Measurements from ENCODE around the gene NIBAN1. TPM values are rescaled to one million over a fixed set of nuclear protein-coding genes. Genes with fewer than 3 reads are reported as not detected.

The NIBAN1 gene
- polyA plus RNA-seq, 3 donors = 10.2 to 24.6 (median 12.4) TPM

DNA sequence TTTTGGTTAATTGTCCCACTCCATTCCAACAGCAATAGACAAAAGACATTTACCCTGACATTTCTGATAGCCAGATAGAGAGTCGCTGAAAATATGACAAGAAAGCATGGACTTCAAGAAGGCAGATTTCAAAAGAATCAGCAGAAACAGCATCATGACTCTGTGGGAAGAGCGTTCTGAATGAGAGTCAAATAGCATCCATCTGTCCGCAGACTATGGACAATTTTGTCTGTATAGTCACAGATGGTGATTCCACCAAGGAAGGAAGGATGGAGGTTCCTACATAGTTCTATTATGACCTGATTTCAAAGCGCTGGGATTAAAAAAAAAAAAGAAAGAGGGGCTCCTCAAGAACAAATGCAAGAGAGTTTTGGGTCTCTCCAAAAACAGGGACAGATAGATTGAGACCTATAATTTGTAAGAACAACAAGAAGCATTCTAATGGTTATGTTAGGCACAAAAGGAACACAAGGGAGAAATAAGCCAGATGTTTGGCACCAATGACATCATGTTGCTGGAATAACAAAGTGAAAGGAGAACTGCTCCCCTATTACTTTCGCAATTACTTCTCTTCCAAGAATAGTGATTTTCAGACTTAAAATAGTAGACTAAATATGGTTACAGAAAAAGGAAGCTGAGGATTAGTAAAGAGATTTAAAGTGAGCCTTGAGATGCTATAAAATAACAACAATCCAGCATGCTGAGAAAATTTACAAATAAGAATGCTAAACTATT lies 28.5 kb downstream of the NIBAN1 start:
- peak overlapping the region in 1 of 3 experiments; percentile 26 for H3K4me3 ChIP-seq (replicated peaks in 1 of 3; ENCODE audit: low read depth in 2 of 3, low read length in 3 of 3)
- H3K27me3 ChIP-seq (ENCODE audit: control insufficient read depth in 2 of 2, insufficient read depth in 2 of 2, low read length in 2 of 2) = no peaks in the 10 kb centered on the region
- intact Hi-C loops (cut with micrococcal nuclease) = no loop called here
- H3K27me3 Mint-ChIP-seq (ENCODE audit: low read depth in 3 of 3) = peaks cover 0 to 2% (median 0%) of the 10 kb centered on the region in 3 donors
- H3K4me1 ChIP-seq (ENCODE audit: control insufficient read depth in 1 of 2, insufficient read depth in 2 of 2, low read length in 2 of 2) = peaks cover 38 to 49% of the 10 kb centered on the region in 2 donors
- H3K27ac Mint-ChIP-seq = peak overlapping the region; percentile 65 to 88 (median 75)
- no peaks in the 10 kb centered on the region for H3K9me3 ChIP-seq (replicated peaks in 1 of 2; ENCODE audit: control insufficient read depth in 1 of 2, insufficient read depth in 1 of 2, low read length in 2 of 2)
- H3K79me2 ChIP-seq (ENCODE audit: insufficient read depth, low read length) = peaks cover 84% of the 10 kb centered on the region
- peaks cover 5 to 14% of the 10 kb centered on the region in 2 donors for H3K36me3 Mint-ChIP-seq
- H4K20me1 ChIP-seq (ENCODE audit: insufficient read depth, low read length) = peaks cover 55% of the 10 kb centered on the region
- H3K27ac ChIP-seq (ENCODE audit: low read depth in 1 of 2, low read length in 2 of 2) = peak overlapping the region in 1 of 2 donors; percentile 62
- H3K4me2 ChIP-seq (replicated peaks; ENCODE audit: extremely low read depth, low read length, poor library complexity, severe bottlenecking) = peak overlapping the region; percentile 57
- DNase-seq = peak; percentile 37 to 73 (median 66)
- no peak overlapping the region for H3K9ac ChIP-seq (ENCODE audit: insufficient read depth, low read length, poor library complexity, severe bottlenecking)
- H3K36me3 ChIP-seq (replicated peaks in 1 of 2; ENCODE audit: control insufficient read depth in 1 of 2, insufficient read depth in 2 of 2, low read length in 2 of 2) = no peaks in the 10 kb centered on the region
- peak overlapping the region in 1 of 2 donors; percentile 41 for H3K4me3 Mint-ChIP-seq
- 86% methylated on average over 3 of the region's 5 CpGs for WGBS (ENCODE audit: insufficient coverage)
- TF ChIP-seq, protein P1, sequence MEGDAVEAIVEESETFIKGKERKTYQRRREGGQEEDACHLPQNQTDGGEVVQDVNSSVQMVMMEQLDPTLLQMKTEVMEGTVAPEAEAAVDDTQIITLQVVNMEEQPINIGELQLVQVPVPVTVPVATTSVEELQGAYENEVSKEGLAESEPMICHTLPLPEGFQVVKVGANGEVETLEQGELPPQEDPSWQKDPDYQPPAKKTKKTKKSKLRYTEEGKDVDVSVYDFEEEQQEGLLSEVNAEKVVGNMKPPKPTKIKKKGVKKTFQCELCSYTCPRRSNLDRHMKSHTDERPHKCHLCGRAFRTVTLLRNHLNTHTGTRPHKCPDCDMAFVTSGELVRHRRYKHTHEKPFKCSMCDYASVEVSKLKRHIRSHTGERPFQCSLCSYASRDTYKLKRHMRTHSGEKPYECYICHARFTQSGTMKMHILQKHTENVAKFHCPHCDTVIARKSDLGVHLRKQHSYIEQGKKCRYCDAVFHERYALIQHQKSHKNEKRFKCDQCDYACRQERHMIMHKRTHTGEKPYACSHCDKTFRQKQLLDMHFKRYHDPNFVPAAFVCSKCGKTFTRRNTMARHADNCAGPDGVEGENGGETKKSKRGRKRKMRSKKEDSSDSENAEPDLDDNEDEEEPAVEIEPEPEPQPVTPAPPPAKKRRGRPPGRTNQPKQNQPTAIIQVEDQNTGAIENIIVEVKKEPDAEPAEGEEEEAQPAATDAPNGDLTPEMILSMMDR (IDR thresholded peaks at IDR 0.05) = no peak
- peaks cover 48% of the 10 kb centered on the region for H3K4me1 Mint-ChIP-seq
- H2AFZ ChIP-seq (ENCODE audit: insufficient read depth, low read depth, low read length, poor library complexity, severe bottlenecking) = no peak overlapping the region
- no peaks in the 10 kb centered on the region for H3K9me3 Mint-ChIP-seq

DNA sequence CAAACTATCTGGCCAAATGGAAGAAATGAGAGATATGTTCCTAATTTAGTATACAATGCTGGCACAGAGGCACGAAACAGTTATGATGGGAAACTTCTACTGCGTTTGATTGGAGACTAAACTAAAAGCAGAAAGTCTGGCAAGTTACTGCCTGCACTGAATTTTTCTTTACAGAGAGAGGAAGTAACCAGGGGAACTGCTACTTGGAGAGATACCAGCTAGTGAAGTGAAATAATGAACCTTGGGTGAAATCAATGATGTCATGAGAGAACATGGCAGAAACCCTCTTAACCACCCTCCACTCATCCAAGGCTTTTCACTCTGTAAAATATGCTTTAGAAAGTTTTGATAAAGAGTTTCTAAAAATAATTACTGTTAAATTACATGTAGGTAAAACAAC lies 29.3 kb downstream of the NIBAN1 start:
- no CpG with 5 or more reads among the region's 2 CpGs for WGBS (ENCODE audit: insufficient coverage)
- H3K9ac ChIP-seq (ENCODE audit: insufficient read depth, low read length, poor library complexity, severe bottlenecking) = no peak overlapping the region
- H2AFZ ChIP-seq (ENCODE audit: insufficient read depth, low read depth, low read length, poor library complexity, severe bottlenecking) = no peak overlapping the region
- H3K36me3 ChIP-seq (replicated peaks in 1 of 2; ENCODE audit: control insufficient read depth in 1 of 2, insufficient read depth in 2 of 2, low read length in 2 of 2) = no peaks in the 10 kb centered on the region
- intact Hi-C loops (cut with micrococcal nuclease) = no loop called here
- peaks cover 3 to 12% of the 10 kb centered on the region in 2 donors for H3K36me3 Mint-ChIP-seq
- peak; percentile 49 to 73 (median 66) for DNase-seq
- no peaks in the 10 kb centered on the region for H3K9me3 Mint-ChIP-seq
- peaks cover 0 to 2% (median 0%) of the 10 kb centered on the region in 3 donors for H3K27me3 Mint-ChIP-seq (ENCODE audit: low read depth in 3 of 3)
- peaks cover 39 to 53% of the 10 kb centered on the region in 2 donors for H3K4me1 ChIP-seq (ENCODE audit: control insufficient read depth in 1 of 2, insufficient read depth in 2 of 2, low read length in 2 of 2)
- H3K9me3 ChIP-seq (replicated peaks in 1 of 2; ENCODE audit: control insufficient read depth in 1 of 2, insufficient read depth in 1 of 2, low read length in 2 of 2) = no peaks in the 10 kb centered on the region
- H4K20me1 ChIP-seq (ENCODE audit: insufficient read depth, low read length) = peaks cover 55% of the 10 kb centered on the region
- H3K4me2 ChIP-seq (replicated peaks; ENCODE audit: extremely low read depth, low read length, poor library complexity, severe bottlenecking) = peak overlapping the region; percentile 38
- H3K79me2 ChIP-seq (ENCODE audit: insufficient read depth, low read length) = peaks cover 84% of the 10 kb centered on the region
- peaks cover 51% of the 10 kb centered on the region for H3K4me1 Mint-ChIP-seq
- peak overlapping the region; percentile 55 to 88 (median 76) for H3K27ac Mint-ChIP-seq
- TF ChIP-seq, protein P1 (IDR thresholded peaks at IDR 0.05) = no peak
- peak overlapping the region in 1 of 2 donors; percentile 62 for H3K27ac ChIP-seq (ENCODE audit: low read depth in 1 of 2, low read length in 2 of 2)
- no peaks in the 10 kb centered on the region for H3K27me3 ChIP-seq (ENCODE audit: control insufficient read depth in 2 of 2, insufficient read depth in 2 of 2, low read length in 2 of 2)
- H3K4me3 Mint-ChIP-seq = peak overlapping the region in 1 of 2 donors; percentile 54
- H3K4me3 ChIP-seq (replicated peaks in 1 of 3; ENCODE audit: low read depth in 2 of 3, low read length in 3 of 3) = peak overlapping the region in 1 of 3 experiments; percentile 26

Measured in CD14-positive monocyte (primary cell).